GM18499 (cell line): ENCODE measurements around the gene LSM4.
A peak's percentile ranks its signal among the peaks of the same experiment; 100 is the strongest.
"Not testable (repeated sequence)": the region's sequence is repeated elsewhere in the genome, so short reads cannot be mapped to it uniquely, and the experiment has no call there.

Experiments used
- ATAC-seq: cut with Tn5 transposase; IDR thresholded peaks from one replicate; pipeline ENCODE4 v1.9.1; 2021; ENCODE audit warnings: moderate number of reproducible peaks; ENCODE audit not compliant: insufficient read depth, unreplicated experiment

The LSM4 gene

DNA sequence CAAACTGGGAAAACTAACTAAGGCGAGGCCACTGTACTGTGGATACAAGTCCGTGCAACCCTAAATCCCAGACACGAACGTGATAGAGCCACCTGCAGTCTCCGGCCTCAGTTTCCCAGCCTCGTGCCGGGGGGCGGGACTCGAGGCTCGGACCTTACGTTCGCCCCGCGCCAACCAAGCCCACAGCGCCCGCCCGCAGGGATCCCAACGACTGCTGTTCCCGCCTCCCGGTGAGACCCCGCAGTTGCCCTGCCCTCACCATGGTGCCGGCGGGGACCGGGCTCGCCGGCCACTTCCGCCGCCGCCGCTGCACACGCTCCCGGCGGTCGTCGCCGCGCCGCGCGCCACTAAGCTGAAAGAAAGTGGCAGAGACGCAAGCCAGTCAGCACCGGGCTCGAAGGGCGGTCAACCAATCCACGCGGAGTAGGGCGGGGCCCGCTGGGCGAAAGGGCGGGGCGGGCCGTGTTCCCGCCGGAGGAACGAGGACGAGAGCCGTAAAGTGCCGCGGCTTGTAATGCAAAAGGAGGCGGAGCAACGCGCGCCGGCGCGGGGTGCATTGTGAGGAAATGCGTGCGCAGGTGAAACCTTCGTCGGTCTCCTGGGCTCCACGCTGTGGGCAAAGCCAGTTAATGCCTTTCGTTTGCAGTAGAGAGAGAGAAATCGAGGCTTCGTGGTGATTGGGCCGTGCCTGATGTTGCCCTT is at the start of gene LSM4:
Gene LSM4 (minus strand): TSS at position 318 of the 702 bp plus-strand sequence. CDS start 56 bp downstream, at position 262.
- peak; percentile 68 for ATAC-seq

DNA sequence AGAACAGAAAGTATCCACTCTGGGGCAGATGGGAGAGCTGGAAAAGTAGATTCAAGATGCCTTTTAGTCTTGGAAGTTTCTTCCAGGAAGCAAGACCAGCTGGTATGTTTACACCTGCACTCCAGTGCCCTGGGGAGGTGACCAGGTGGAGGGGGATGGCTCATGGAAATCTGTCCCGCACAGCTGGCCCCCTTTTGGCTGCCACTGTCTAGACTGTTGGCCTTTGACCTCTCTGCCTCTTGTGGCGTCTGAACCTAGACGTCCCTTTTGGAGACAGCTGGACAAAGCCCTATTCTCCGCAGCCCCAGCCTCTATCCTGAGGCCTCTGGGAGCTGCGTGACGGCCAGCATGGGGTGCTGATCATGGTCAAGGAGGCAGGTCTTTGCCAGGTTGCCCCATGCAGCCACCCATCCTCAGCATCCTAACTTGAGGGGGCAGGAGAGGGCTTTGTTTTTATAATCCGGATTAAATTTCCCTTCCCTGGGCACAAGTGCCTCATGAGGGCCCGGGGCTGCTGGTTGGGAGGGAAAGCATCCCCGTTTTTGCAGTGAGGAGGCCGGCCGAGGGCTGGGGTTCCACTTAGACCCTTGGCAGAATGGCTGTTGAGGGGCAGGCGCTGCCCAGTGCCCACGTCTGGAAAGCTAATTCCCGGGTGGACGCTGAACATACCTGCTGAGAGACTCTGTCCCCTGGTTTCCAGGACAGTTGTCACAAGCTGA is 45.8 kb upstream of the LSM4 start:
- no peak for ATAC-seq

DNA sequence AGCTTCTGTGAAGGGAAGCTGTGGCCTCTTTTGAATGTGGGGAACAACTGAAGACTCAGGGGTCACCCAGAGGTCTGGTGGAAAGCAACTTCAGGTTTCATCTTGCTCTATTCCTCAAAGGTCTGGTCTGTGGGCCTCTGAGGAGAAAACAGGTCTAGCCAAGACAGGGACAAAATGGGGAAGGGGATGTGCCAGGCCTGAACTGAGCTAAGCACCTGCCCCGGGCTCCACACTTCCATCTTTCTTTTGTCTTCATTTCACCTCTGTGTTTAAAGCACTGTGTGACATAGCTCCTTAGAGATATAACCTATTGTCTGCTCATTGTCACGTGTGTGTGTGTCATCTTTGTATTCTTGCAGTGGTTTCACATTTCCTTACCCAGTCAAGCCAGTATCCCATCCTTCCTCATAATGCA is 43.2 kb upstream of the LSM4 start:
- ATAC-seq: no peak

DNA sequence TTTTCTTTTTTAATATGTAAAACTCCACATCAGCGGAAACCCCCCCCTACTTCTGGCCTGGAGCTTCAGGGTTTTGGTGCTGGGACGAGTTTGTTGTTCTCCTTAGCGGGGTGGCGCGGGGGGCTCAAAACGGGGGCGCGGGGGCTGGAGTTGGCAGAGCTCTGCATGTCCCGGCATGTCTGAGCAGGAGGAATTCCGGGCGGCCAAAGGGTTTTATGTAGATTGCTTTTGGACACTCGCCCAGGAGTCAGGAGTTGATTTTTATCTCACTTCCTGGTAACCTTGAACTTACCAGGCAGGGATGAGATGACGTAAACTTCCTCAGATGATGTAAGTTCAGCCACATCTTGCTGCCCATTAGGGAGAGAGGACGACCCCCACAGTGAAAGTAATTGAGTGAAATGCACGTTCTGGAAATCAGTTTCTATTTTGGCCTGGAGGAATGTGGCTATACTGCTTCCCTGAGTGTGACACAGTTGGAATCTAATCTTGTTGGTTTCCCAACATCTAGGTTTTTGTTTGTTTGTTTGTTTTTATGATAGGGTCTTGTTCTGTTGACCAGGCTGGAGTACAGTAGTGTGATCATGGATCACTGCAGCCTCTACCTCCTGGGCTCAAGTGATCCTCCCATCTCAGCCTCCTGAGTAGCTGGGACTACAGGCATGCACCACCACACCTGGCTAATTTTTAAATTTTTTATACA is 42.1 kb upstream of the LSM4 start:
- ATAC-seq: no peak

DNA sequence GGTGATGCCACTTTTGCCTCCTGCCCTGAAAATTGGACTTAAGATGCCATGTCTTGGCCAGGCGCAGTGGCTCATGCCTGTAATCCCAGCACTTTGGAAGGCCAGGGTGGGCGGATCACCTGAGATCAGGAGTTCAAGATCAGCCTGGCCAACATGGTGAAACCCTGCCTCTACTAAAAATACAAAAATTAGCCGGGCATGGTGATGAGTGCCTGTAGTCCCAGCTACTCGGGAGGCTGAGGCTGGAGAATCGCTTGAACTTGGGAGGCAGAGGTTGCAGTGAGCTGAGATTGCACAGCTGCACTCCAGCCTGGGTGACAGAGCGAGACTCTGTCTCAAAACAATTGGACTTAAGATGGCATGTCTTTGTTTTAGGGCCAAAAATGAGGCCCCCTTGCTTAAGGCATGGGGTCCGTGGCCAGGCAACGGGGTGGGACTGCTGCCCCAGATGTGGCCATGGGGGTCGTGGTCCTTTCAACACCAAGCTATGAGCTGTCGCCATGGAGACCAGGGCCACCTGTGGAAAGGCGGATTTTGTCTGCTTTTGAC is 41.5 kb upstream of the LSM4 start:
- ATAC-seq: not testable (repeated sequence)

DNA sequence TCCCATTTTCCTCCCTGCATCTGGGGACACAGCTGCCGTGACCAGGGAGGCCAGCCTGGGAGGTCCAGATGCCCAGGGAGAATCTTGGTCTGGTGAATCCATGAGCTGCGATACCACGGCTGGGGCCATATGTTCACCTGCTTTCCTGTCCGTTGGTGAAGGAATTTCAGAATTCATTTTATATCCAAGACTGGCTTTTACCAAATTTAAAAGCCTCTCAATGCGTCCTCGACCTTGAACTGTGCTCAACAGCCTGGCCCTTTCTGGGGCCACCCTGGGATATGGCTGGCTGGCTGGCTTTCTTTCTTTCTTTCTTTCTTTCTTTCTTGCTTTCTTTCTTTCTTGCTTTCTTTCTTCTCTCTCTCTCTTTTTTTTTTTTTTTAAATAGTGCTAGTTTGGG is 40.9 kb upstream of the LSM4 start:
- ATAC-seq: no peak

DNA sequence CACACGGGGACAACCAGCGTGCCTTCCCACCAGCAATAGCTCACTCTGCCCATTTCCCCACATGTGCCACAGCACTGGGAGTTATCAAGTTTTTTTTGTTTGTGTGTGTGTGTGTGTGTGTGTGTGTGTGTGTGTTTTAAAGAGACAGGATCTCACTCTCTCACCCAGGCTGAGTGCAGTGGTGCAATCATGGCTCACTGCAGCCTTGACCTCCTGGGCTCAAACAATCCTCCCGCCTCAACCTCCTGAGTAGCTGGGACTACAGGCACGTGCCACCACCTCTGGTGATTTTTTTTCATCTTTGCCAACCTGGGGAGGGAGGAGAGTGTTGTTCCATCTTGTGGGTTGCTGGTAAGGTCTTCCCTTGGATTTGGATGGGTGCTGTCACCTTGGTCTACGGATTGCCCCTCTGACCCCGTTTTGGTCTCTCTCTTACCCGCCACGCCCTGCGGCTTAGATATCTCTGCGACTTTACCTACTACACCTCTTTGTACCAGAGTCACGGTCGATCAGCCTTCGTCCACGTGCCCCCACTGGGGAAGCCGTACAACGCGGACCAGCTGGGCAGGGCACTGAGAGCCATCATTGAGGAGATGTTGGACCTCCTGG is 40.2 kb upstream of the LSM4 start:
- ATAC-seq: no peak

DNA sequence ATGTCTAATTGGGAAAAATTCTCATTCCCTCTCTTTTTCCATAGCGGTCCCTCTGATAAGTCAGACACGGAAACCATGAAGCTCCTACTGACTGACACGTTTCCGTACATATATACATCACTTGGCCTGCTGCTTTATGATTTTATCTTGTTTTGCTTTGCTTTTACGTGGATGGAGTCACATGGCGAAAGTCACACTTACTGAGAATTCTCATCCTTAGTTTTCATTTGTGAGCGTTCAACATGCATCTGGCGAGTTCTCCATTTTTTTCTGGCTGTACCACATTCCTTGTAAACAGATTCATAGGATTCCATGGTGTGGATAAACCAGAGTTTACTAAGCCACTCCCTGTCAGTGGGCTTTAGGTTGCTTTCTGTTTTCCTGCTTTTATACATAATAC is 38.8 kb upstream of the LSM4 start:
- ATAC-seq: no peak

DNA sequence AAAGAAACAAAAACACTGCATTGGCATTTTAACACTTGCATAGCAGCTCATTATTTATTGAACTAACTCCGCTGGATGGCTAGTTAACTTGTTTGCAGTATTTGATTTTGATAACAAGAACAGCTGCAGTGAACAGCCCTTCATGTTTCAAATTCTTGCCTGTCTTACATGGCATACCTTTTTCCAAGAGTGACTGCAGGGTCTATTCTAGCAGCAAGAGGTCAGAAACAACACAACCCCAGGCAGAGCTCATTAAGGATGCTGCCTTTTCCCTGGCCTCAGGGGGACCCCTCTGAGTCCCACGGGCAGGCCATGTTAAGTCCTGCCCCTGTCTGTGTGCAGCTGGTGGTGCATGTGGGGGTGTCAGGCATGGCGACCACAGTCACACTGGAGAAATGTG is 34.2 kb upstream of the LSM4 start:
- no peak for ATAC-seq

DNA sequence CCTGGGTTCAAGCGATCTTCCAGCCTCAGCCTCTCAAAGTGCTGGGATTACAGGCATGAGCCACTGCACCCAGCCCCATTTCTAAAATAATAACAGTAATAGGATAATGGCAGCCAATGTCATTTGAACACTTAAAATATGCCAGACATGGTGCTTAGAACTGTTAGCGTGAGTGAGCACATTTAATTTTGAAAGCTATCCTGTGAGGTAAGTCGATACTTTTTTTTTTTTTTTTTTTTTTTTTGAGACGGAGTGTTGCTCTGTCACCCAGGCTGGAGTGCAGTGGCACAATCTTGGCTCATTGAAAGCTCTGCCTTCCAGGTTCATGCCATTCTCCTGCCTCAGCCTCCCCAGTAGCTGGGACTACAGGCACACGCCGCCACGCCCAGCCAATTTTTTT is 31.9 kb upstream of the LSM4 start:
- not testable (repeated sequence) for ATAC-seq

DNA sequence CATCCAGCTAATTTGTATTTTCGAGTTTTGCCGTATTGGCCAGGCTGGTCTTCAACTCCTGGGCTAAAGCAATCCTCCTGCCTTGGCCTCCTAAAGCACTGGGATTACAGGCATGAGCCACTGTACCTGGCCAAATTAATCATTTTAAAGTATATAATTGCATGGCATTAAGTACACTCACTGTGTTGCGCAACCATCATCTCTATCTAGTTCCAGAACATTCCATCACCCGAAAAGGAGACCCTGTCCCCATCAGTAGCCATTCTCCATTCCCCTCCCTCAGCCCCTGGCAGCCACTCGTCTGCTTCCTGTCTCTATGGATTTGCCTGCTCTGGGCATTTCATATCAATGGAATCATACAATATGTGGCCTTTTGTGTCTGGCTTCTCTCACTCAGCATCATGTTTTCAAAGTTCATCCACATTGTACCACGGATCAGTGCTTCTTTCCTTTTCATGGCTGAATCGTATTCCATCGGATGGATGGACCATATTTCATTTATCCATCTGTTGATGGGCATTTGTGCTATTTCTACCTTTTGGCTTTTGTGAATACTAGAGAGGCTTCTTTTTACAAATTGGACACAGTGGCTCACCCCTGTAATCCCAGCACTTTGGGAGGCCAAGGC is 30.6 kb upstream of the LSM4 start:
- no peak for ATAC-seq

DNA sequence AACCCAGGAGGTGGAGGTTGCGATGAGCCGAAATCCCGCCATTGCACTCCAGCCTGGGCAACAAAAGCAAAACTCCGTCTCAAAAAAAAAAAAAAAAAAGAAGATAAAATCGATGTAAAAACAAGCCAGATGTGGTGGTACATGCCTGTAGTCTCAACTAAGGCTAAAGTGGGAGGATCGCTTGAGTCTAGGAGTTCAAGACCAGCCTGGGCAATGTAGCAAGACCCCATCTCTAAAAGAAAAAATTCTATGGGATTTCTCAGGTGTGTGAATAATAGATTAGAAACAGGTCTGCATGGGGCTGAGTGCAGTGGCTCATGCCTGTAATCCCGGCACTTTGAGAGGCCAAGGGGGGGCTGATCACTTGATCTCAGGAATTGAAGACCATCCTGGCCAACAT is 28.7 kb upstream of the LSM4 start:
- no peak for ATAC-seq

DNA sequence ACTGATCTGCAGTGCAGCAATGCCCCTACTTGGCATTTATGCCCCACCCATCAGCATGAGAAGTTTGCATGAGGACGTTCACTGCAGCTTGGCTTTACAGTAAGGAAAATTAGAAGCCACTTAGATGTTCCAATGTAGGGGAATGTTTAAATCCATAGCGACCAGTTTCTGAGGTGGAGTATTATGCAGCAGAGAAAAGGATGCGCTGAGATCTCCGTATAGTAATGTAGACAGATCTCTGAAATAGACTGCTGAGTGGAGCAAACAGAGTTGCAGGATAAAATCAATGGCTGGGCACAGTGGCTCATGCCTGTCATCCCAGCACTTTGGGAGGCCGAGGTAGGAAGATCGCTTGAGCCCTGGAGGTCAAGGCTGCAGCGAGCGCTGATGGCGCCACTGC is 27.6 kb upstream of the LSM4 start:
- ATAC-seq: no peak

DNA sequence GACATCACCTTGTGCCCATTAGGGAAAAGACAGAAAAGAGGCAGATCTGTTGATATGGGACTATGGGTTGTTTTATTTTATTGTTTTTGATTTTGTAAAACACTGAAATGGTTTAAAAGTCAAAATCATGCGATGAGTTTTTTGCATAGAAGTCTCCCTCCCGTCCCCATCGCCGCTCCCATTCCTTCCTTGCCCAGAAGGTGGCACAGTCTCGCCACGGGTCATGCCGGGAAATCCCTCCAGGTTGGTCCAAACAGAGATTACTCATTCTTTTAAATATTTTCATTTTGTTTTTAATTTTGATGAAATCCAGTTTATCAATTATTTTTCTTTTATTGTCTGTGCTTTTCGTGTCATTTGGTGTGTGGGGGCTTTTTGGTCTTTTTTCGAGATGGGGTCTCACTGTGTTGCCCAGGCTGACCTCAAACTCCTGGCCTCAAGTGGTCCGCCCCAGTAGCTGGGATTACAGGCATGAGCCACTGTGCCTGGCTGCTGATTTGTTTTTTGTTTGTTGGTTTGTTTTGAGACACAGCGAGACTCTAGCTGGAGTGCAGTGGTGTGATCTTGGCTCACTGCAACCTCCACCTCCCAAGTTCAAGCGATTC is 26.8 kb upstream of the LSM4 start:
- no peak for ATAC-seq

DNA sequence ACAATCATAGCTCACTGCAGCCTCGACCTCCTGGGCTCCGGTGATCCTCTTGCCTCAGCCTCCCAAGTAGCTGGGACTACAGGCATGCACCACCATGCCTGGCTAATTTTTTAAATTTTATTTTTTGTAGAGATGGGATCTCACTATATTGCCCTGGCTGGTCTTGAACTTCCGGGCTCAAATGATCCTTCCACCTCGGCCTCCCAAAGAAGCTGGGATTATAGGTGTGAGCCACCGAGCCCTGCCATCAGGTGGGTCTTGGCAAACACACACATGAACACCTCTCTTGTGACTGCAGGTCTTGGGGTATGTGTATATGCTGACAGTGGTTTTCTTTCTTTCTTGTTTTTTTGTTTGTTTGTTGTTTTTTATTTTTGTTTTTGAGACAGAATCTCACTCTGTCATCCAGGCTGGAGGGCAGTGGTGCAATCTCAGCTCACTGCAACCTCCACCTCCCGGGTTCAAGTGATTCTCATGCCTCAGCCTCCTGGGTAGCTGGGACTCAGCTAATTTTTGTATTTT is 26.0 kb upstream of the LSM4 start:
- not testable (repeated sequence) for ATAC-seq

DNA sequence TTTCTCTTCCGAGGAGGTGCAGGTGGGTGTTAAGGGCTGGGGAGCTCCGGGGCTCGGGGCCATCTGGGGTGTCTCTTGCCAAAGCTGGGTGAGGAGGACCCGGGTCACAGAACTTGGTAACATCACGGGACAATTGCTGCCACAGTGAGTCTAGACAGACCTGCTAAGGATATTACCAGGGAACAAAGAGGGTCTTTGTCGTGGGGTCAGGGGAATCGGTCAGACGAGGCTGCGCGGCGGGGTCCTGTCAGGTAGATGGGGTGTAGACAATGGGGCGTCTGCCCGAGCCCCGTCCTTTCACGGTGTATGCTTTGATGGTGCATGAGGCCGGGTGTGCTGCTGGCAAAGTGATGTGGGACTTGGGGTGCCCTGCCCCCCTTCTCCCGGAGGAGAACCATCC is 25.3 kb upstream of the LSM4 start:
- ATAC-seq: no peak

DNA sequence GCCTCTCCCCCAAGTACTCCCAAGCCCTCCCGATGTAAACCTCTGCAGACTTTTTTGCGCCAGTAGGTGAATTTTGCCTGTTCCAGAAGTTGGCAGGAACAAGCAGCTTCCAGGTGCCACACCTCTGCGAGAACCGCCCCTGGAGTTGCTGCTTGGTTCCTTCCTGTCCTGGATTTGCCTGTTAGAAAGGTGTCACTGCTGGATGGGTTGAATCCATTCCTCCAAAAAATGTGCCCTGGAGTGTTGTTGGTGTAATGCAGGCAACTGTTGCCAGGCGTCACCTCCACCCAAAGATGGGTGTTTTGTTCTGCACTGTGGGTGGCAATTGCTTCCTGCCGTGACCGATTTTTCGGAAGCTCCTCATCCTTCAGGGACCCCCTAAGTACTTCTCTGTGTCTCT is 23.2 kb upstream of the LSM4 start:
- ATAC-seq: no peak

DNA sequence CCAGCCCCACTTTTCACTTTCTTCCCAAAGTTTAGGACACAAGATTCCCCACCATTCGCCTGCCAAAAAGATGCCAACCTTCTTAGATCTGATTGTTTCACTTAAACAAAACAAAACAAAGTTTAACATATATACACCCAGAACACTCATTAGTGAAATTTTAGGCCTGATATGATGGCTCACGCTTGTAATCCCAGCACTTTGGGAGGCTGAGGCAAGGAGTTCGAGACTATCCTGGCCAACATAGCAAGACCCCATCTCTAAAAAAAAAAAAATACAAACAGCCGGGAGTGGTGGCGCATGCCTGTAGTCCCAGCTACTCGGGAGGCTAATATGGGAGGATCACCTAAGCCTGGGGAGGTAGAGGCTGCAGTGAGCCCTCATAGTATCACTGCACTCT is 22.4 kb upstream of the LSM4 start:
- ATAC-seq: no peak

DNA sequence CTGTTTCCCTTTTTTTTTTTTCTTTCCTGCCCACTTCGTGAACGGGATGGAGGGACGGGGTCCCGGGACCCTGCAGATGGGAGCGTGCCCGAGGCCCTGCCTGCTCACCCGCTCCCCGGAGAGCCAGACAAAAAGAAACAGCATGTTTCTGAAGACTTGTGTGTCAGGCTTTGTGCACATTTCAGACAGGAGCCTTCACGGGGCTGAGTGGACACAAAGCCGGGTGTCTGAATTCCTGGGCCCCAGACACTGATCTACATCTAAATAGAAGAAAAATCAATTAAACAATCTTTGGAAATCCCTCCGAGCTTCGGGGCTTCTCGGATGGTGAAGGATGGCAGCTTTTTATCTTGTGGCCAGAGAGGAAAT is 21.7 kb upstream of the LSM4 start:
- no peak for ATAC-seq
